NOMO-1 (cell line): Measurements from ENCODE around the gene ACKR2.
"Not testable (repeated sequence)": the region's sequence is repeated elsewhere in the genome, so short reads cannot be mapped to it uniquely, and the experiment has no call there.

Source experiments
- DNase-seq, 2 experiments: peaks; one replicate each; lab custom pipeline; 2025; ENCODE audit not compliant: unreplicated experiment in 2 of 2; lab: John Stamatoyannopoulos, UW

The ACKR2 gene

GRCh38 chr3:42883251-42883930, 74.1 kb downstream of the ACKR2 start:
- not testable (repeated sequence) for DNase-seq

- DNase-seq = no peak
Observed at GRCh38 chr3:42884324-42884723, 75.1 kb downstream of the ACKR2 start.

GRCh38 chr3:42886294-42886822, 77.1 kb downstream of the ACKR2 start:
- no peak for DNase-seq

GRCh38 chr3:42887084-42887483, 77.8 kb downstream of the ACKR2 start:
- DNase-seq = no peak

DNA sequence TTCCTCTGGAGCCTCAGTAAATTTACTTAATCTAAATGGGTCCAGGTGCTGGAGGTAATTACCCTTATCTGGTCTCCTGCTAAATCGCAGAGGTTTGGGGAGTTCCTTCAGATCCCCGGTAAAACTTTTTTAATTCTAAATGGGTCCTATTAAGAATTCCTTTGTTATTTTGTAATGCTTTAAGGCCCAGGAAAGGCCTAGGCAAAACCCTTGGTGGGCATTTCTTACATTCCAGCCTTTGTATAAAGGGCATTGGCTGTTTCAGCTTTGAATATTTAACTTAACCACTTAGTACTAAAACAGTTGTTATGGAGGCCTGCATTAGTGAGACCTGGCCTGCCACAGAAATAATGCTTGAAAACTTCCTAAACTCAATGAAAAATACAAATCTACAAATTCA, 81.8 kb downstream of the ACKR2 start:
- no peak for DNase-seq

- DNase-seq = no peak
Observed at GRCh38 chr3:42892169-42892568, 82.9 kb downstream of the ACKR2 start.

GRCh38 chr3:42892807-42893206, 83.6 kb downstream of the ACKR2 start:
- DNase-seq = no peak

DNA sequence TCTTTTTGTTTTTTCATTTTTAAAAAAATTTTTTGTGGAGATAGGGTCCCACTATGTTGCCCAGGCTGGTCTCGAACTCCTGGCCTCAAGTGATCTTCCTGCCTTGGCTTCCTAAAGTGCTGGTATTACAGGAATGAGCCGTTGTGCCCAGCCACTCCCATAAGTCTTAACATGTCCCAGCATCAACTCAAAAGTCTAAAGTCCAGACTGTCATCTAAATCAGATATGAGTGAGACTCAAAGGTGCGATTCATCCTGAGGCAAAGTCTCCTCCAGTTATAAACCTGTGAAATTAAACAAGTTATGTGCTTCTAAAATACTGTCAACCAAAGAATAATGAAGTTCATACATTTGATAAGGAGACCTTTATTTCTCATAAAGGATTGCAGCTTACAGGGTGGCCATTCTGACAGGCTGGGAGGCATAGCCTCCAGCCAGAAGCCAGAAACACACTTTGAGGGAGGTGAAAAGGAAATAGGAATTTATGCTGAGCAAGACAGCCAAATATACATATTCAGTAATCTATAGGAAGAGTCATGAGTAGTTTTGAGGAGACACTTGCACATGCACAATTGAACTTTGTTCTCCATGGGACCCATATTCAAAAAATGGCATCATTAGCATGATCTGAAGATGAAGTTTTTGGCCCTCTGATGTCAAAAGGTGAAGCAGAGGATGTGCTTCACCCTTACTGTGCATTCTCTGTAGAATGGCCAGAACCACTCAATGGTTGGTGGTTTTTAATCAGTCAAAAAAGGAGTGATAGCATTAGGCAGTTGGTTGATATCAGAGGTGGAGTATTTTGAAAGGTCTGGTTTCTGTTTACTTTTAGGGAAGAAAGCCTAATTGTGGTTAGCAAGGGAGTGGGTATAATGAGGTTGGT, 85.7 kb downstream of the ACKR2 start:
- no peak for DNase-seq

DNA sequence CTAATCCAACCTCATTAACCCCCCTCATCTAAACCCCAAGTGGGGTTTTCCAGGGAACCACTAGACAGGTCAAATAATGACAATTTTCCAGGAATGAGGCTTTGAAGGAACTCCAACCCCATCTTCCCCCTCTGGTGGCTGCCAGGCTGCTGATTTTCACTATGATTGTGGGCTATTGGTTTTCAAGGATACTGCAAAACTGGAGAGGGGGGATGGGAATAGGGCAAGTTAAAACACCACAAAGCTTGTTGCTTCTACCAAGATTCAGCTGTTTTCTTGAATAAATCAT, 86.3 kb downstream of the ACKR2 start:
- no peak for DNase-seq

- DNase-seq = no peak
Observed at GRCh38 chr3:42898896-42899675, 89.8 kb downstream of the ACKR2 start.

DNA sequence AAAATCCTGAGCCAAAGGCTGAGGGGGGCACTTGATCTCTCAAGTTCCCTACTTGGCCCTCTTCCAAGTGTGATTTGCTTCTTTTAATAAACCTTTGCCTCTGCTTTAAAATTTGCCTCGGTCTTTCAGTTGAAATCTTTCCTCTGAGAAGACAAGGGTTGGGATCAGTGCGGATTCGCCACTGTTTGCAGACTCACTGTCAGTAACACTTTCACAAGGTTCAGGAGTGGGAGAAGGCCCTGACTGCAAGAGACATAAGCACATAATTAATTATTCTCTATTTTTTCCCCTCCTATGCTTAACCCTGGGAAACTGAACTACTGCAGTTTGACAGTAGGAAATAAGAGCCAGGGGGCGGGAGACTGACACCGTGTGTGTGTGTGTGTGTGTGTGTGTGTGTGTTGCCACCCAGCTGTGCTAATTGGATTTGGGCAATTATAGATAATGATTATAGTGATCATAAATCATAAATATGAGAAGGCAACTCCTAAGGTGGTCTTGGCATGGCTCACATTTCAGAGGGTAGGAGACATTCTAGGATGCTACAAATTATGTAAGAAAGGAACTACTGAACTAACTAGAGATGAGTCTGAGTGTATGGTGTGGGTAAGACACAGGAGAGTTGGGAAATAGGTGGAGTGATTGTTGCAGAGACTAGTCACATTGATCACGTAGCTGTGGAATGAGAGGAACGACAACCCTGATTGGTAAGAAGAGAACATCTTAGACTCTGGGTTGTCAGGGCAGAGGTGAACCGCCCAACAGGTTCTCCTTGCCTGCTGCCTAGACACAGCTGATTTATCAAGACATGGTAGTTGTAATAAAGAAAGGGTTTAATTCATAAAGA, 91.2 kb downstream of the ACKR2 start:
- no peak for DNase-seq

GRCh38 chr3:42901073-42901415, 91.8 kb downstream of the ACKR2 start:
- no peak for DNase-seq

GRCh38 chr3:42902257-42902656, 93.0 kb downstream of the ACKR2 start:
- DNase-seq = no peak

DNA sequence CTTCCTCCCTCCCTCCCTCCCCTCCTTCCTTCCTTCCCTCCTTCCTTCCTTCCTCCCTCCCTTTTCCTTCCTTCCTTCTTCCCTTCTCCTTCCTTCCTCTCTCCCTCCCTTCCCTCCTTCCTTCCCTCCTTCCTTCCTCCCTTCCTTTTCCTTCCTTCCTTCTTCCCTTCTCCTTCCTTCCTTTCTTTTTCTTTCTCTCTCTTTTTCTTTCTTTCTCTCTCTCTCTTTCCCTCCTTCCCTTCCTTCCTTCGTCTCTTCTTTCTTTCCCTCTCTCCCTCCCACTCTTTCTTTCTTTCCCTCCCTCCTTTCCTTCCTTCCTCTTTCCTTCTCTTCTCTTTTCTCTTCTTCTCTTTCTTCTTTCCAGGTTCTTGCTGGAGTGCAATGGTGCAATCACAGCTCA, 94.8 kb downstream of the ACKR2 start:
- no peak for DNase-seq

DNA sequence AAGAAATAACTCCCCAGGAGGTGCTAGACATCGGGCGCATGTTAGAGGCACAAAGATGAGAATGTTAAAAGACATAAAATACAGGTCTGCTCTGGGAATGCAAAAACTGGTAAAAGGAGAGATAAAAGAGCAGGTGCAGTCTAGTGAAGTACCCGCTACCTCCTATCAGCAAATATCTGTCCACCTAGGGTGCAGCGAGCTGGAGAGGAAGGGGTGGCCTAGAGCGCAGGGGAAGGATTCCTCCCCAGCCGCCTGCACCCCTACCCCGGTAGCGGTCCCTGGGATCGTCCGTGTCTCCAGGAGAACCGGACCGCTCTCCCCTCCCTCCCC, 96.5 kb downstream of the ACKR2 start:
- no peak for DNase-seq

GRCh38 chr3:42906070-42906847, 97.0 kb downstream of the ACKR2 start, which contains the start of gene ZNF662:
TSS of gene ZNF662 (plus strand) at chr3:42906142. CDS start at chr3:42908115, 1,973 bp downstream.
- DNase-seq = no peak

DNA sequence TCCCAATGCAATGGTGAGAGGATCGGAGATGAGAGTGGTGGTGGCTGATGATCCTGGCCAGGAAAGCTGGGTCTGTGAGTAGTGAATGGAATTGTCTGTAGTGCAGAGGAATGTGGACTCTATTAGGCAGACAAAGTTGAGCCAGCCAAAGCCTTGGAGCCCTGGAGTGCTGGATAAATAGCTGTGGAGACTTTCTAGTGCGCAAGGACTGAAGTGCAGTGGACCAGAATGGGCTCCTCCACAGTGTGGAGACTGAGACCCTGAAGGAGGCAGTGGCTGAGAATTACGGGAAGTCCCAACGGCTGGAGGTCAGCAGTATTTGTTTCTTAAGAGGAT, 97.6 kb downstream of the ACKR2 start:
- no peak for DNase-seq

DNA sequence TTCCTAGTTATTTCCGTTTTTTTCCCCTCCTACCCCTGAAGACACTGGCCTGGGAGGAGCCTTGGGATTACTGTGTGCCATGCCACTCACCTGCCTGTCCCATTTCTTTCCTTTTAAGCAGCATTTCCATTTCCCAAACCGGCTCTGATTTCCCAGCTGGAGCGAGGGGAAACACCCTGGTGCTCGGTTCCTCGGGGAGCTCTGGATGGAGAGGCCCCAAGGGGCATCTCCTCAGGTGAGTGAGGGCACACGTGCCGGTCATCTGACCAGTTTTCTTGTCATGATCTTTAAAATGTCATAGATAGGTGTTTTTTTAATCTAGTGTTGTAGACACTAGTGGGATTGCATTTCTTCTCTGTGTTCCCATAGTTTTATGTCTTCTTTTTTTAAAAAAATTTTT, 99.4 kb downstream of the ACKR2 start:
- no peak for DNase-seq

- peak in 1 of 2 experiments; percentile 9 for DNase-seq
Observed at GRCh38 chr3:42911551-42911950, 102.3 kb downstream of the ACKR2 start.
